D341Med (cell line): ENCODE measurements around the gene PRR29.
"Not testable (repeated sequence)": the region's sequence is repeated elsewhere in the genome, so short reads cannot be mapped to it uniquely, and the experiment has no call there.

Experiments used
- DNase-seq: peaks from one replicate; pipeline ENCODE4 v3.0.0; 2012; ENCODE audit warnings: low spot score

Gene PRR29

GRCh38 chr17:63997341-63998048 is 656 bp upstream of the PRR29 start:
- DNase-seq = peak; percentile 30

- peak; percentile 51 for DNase-seq
These were observed 849 bp downstream of the PRR29 start for GRCh38 chr17:63998721-63999679.

GRCh38 chr17:63999680-64000531 is 1.8 kb downstream of the PRR29 start:
- DNase-seq = no peak

GRCh38 chr17:64001091-64001579 is 3.0 kb downstream of the PRR29 start:
- DNase-seq = no peak

GRCh38 chr17:64001763-64002529 is 3.8 kb downstream of the PRR29 start:
- no peak for DNase-seq

- DNase-seq = no peak
These were observed 4.7 kb downstream of the PRR29 start for GRCh38 chr17:64002658-64003525.

GRCh38 chr17:64003526-64004121 is 5.5 kb downstream of the PRR29 start:
- DNase-seq = no peak

GRCh38 chr17:64004218-64004770 is 6.1 kb downstream of the PRR29 start:
- DNase-seq = no peak

GRCh38 chr17:64004903-64005733 is 7.0 kb downstream of the PRR29 start:
- no peak for DNase-seq

- peak; percentile 46 for DNase-seq
These were observed 7.6 kb downstream of the PRR29 start for GRCh38 chr17:64005734-64006167.

GRCh38 chr17:64006361-64007088 is 8.4 kb downstream of the PRR29 start:
- DNase-seq = no peak

- DNase-seq = not testable (repeated sequence)
These were observed 9.1 kb downstream of the PRR29 start for GRCh38 chr17:64007089-64007837.

GRCh38 chr17:64007838-64008282 is 9.7 kb downstream of the PRR29 start:
- DNase-seq = no peak

- no peak for DNase-seq
These were observed 10.2 kb downstream of the PRR29 start for GRCh38 chr17:64008346-64008745.

GRCh38 chr17:64008830-64009229 is 10.7 kb downstream of the PRR29 start:
- DNase-seq = no peak

GRCh38 chr17:64009571-64010402 is 11.6 kb downstream of the PRR29 start:
- no peak for DNase-seq
